Lower lobe of right lung (tissue), 2 donors: ENCODE results near the gene CACNB1. TPM values are rescaled to one million over a fixed set of nuclear protein-coding genes. Genes with fewer than 3 reads are reported as not detected.

Experiments
- ATAC-seq, 2 donors: fragments of 200-7000 bp; cut with Tn5 transposase; one replicate each; pipeline ENCODE4 v1.9.1; 2020 to 2022; ENCODE audit warnings: mild to moderate bottlenecking in 2 of 2, moderate library complexity in 2 of 2
- DNase-seq: peaks from one replicate; pipeline ENCODE4 v3.0.0-alpha.2; 2020
- H3K27ac ChIP-seq: fragments of 200-600 bp; one replicate; pipeline ENCODE4 v1.8.0; 2022
- H3K27me3 ChIP-seq: fragments of 200-600 bp; one replicate; pipeline ENCODE4 v1.8.0; 2022; ENCODE audit warnings: low read depth
- H3K36me3 ChIP-seq: fragments of 200-600 bp; one replicate; pipeline ENCODE4 v1.8.0; 2022; ENCODE audit warnings: mild to moderate bottlenecking
- H3K4me1 ChIP-seq: fragments of 200-600 bp; one replicate; pipeline ENCODE4 v1.8.0; 2022
- H3K4me3 ChIP-seq: fragments of 200-600 bp; one replicate; pipeline ENCODE4 v1.8.0; 2022; ENCODE audit warnings: mild to moderate bottlenecking
- H3K9me3 ChIP-seq: fragments of 200-600 bp; one replicate; pipeline ENCODE4 v1.8.0; 2022
- intact Hi-C: fragments of 100-400 bp; cut with DNase I; formaldehyde crosslinking; loops from one replicate; pipeline ENCODE4 v1.11.0; 2022
- total RNA-seq: library from RNA; stranded (reverse); fragmentation: NEBNext Ultra II Directional; extraction: Animal tissue kit (Norgen Biotek cat#: 25700); gene quantifications from one replicate; pipeline ENCODE4 v1.2.1, GENCODE V29; 2021
- TF ChIP-seq, protein P1 (sequence below): fragments of 200-600 bp; IDR thresholded peaks from one replicate; pipeline ENCODE4 v1.8.0; 2022; ENCODE audit warnings: antibody characterized with exemption, mild to moderate bottlenecking
- donor health status: DM: no; HTN: yes; CAD: no; lungs with severe emphysema.

The CACNB1 gene
- total RNA-seq, 1 donor from 2014 or later = 21.3 TPM

DNA sequence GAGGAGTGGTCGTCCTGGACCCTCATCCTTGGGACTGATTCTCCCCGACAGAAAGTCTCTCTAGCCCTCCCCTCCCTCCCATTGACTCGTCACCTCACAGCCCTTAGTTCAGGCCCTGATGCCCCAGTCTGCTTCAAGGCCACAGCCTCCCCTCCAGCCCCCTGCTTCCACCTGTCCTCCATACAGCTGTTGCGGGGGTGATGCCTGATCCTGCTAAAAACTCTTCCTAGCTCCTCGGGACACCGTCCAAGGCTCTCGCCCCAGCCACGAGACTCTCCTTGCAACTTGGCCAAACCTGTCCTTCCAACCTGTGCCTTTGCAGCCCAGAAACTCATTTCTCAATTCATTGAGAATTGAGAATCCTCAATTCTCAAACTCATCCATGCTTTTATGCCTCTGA, 21.4 kb upstream of the CACNB1 start:
- Histone ChIP-seq H3K27me3 (peaks cover 22% of the 10 kb centered on the region), H3K9me3 (no peaks in the 10 kb centered on the region), H3K4me3 (no peak overlapping the region), H3K36me3 (no peaks in the 10 kb centered on the region), H3K27ac (no peak overlapping the region), H3K4me1 (no peaks in the 10 kb centered on the region)
- TF ChIP-seq, protein P1, sequence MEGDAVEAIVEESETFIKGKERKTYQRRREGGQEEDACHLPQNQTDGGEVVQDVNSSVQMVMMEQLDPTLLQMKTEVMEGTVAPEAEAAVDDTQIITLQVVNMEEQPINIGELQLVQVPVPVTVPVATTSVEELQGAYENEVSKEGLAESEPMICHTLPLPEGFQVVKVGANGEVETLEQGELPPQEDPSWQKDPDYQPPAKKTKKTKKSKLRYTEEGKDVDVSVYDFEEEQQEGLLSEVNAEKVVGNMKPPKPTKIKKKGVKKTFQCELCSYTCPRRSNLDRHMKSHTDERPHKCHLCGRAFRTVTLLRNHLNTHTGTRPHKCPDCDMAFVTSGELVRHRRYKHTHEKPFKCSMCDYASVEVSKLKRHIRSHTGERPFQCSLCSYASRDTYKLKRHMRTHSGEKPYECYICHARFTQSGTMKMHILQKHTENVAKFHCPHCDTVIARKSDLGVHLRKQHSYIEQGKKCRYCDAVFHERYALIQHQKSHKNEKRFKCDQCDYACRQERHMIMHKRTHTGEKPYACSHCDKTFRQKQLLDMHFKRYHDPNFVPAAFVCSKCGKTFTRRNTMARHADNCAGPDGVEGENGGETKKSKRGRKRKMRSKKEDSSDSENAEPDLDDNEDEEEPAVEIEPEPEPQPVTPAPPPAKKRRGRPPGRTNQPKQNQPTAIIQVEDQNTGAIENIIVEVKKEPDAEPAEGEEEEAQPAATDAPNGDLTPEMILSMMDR = no peak
- ATAC-seq (no peak), DNase-seq (no peak)
- intact Hi-C loops = no loop called here

DNA sequence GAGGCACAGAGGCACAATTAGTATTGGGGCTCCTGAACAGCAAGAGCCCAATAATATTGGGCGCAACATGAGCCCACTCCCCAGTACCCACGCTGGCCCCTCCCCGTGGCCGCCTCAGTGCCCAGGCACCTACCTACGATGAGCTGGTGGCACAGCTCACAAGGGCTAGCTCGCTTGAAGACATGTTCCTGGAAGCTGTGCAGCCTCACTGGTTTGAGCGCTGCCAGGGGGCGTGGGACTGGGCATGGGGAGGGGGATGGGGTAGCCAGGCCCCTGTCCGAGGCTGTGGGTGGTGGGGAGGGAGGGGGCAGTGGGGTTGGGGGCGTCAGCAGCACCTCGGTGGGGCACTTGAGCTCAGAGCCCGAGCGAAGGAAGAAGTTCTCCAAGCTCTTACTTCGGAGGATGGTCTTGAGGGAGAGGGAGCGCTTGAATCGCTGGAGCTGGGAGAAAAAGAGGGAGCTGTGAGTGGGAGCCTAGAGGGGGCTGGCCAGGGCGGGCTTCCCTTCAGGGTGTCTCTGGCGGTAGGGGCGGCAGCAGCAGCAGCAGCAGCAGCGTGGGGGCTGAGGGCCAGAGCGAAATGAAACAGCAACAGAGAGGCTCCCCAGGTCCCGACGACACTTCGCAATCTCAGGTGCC, 20.4 kb upstream of the CACNB1 start:
- TF ChIP-seq, protein P1 = no peak
- intact Hi-C loops = no loop called here
- ATAC-seq = no peak
- no peaks in the 10 kb centered on the region for H3K9me3 ChIP-seq
- H3K27me3 ChIP-seq = peaks cover 12% of the 10 kb centered on the region
- H3K27ac ChIP-seq = no peak overlapping the region
- H3K4me1 ChIP-seq = no peaks in the 10 kb centered on the region
- H3K36me3 ChIP-seq = no peaks in the 10 kb centered on the region
- H3K4me3 ChIP-seq = no peak overlapping the region
- no peak for DNase-seq

DNA sequence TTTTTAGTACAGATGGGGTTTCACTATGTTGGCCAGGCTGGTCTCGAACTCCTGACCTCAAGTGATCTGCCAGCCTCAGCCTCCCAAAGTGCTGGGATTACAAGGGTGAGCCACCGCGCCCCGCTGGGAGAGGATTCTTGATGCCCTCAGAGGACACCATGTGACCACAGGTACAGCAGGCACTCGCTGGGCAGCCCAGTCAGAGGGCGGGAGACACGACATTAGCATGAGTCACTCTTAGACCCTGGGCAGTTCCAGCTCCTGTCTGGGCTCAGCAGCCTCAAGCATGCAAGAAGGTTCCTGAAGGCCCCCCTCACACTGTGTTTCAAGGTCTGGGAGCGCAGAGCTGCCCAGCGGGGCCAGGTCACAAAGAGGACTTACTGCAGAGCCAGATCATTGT, 16.4 kb upstream of the CACNB1 start:
- peak; percentile 73 for DNase-seq
- peaks cover 30% of the 10 kb centered on the region for H3K4me1 ChIP-seq
- intact Hi-C loops = no loop called here
- H3K4me3 ChIP-seq = no peak overlapping the region
- ATAC-seq = peak; percentile 64 to 72
- H3K27ac ChIP-seq = no peak overlapping the region
- TF ChIP-seq, protein P1 = no peak
- H3K9me3 ChIP-seq = no peaks in the 10 kb centered on the region
- no peaks in the 10 kb centered on the region for H3K36me3 ChIP-seq
- H3K27me3 ChIP-seq = peaks cover 13% of the 10 kb centered on the region

DNA sequence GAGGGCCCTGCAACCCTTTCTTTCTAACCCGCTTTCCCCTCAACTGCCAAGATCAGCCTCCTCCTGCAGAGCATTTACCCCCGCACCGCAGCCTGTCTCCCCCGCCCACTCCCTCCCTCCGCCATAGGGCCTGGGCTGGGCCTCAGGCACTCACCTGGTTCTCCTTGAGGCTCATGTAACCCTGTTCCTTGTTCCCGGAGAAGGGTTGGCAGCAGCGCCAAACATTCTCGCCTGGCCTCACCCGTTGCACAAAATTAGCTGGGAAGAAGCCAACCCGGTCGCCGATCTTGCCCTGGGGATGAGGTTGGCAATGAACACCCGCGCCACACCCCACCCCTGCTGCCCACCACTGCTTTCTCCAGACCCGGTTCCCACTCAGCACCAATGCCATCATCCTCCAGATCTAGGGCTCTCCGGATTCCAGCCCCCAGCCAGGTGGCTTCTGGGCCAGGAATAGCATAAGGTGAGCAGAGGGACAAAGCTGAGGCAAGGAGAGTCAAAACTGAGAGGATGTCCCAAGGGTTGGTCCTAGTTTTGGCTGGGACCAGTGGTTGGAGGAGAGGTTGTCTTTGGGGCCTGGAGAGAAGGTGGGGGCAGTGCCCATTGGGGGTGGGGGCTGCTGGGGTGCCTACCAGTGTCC, 15.5 kb upstream of the CACNB1 start:
- no peaks in the 10 kb centered on the region for H3K9me3 ChIP-seq
- intact Hi-C loops = no loop called here
- ATAC-seq = peak; percentile 74 to 78

DNA sequence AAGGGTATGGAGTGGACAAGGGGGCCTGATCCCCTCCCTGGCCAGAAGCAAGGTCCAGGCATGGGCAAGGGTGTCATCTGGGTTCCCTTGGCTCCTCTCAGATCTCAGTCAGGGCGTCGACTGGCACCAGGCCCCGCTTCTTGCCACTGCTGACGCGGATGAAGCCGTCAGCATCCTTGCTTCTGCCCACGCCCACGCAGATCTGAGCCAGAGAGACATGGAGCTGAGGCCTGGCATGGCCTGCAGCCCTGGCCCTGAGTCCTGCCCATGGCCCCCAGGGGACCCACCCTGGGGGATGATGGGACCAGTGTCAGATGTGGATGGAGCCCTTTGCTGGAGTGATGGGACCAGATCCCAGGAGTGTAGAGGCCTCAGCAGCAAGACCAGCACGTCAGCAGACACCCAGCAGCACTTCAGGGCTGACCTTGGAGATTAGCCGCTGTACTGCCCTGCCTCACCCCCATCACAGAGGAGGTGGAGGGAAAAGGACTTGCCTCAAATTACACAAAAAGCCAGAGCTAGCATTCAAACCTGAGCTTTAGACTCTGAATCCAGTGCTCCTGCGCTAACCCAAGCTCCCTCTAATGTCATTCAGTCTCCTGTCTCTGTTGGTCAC, 14.8 kb upstream of the CACNB1 start:
- peaks cover 10% of the 10 kb centered on the region for H3K27me3 ChIP-seq

More for the DNA sequence above, 15.5 kb upstream of the CACNB1 start:
- peaks cover 10% of the 10 kb centered on the region for H3K27me3 ChIP-seq
- peaks cover 37% of the 10 kb centered on the region for H3K4me1 ChIP-seq
- TF ChIP-seq, protein P1 = no peak
- H3K36me3 ChIP-seq = no peaks in the 10 kb centered on the region
- peak overlapping the region; percentile 41 for H3K27ac ChIP-seq
- DNase-seq = peak; percentile 88
- no peak overlapping the region for H3K4me3 ChIP-seq

More for the DNA sequence above, 14.8 kb upstream of the CACNB1 start:
- no peak for DNase-seq
- no peak for ATAC-seq
- Histone ChIP-seq H3K36me3 (no peaks in the 10 kb centered on the region), H3K4me3 (no peak overlapping the region), H3K4me1 (peaks cover 41% of the 10 kb centered on the region), H3K9me3 (no peaks in the 10 kb centered on the region), H3K27ac (peak overlapping the region; percentile 41)
- intact Hi-C loops = no loop called here
- TF ChIP-seq, protein P1 = no peak
